ENCODE results near the gene PARM1.
"Not testable (repeated sequence)": the region's sequence is repeated elsewhere in the genome, so short reads cannot be mapped to it uniquely, and the experiment has no call there.

Gene PARM1

GRCh38 chr4:74994436-74994835 lies 61.5 kb downstream of the PARM1 start:
- DNase-seq: not testable (repeated sequence)

GRCh38 chr4:74996996-74997395 lies 64.1 kb downstream of the PARM1 start:
- no peak for DNase-seq

GRCh38 chr4:74997948-74998729 lies 65.2 kb downstream of the PARM1 start:
- DNase-seq: no peak

- no peak for DNase-seq
Measured at GRCh38 chr4:74999714-75000309, 66.9 kb downstream of the PARM1 start.

DNA sequence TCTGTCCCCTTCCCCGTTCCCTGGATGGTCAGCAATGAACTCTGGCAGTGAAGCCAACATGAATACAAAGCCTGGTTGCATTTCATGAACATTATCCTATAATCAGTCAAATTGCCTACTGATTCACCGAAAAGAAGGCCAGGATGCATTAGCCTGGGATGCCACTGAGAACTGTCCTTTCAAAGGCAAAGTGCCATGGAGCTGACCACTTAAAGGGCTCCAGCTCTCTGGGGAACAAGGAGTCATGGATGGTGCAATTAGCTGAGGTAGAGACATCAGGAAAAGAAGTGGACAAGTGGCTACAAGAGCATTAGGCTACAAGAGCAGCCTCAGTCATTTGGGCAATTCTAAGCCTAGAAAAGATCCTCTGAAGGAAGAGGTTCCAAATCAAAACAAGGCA lies 69.0 kb downstream of the PARM1 start:
- no peak for DNase-seq

- no peak for DNase-seq
Measured at GRCh38 chr4:75002381-75002780, 69.5 kb downstream of the PARM1 start.

- DNase-seq: no peak
Measured at GRCh38 chr4:75003979-75004378, 71.1 kb downstream of the PARM1 start.

DNA sequence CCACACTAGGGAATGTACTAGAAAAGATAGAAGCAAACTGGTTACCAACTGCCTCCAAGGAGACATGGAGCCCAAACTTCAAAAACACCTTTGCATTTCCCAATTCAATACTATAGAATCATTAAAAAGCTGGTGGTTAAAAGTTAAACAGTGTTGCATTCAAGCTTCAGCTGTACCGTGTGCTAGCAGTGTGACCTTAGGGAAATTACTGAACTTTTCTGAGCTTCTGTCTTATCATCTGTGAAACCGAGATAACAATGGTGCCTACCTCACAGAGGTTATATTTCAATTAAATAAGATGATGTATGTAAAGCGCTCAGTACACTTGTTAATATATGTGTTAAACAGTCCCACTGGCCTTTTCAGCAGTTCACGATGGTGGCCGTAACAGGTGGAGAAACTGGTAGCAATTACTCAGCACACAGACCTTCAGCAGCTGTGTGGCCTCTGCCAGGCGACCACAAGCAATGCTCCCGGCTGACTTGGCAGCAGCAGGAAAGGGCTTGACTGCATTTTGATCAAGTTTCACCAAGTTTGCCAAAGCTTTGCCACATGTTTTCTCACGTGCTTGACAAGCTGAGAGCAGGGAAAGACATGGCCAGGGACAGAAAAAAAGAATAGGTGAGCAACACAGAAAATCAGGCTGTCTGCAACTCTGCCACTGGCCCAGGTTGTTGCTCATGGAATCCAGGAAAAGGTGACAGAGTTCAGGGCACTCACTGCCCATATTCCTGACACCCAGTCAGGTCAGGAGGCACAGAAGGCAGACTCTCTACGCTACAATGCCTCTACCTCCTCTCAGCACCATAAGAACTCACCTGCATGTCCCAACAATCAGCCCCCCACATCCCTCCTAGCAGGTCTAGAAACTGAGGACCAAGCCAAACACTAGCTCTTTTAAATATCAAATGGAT lies 72.1 kb downstream of the PARM1 start:
- DNase-seq: no peak

- no peak for DNase-seq
Measured at GRCh38 chr4:75005727-75006126, 72.8 kb downstream of the PARM1 start.

GRCh38 chr4:75007891-75008290 lies 75.0 kb downstream of the PARM1 start:
- no peak for DNase-seq

GRCh38 chr4:75009138-75009537 lies 76.2 kb downstream of the PARM1 start:
- no peak for DNase-seq

DNA sequence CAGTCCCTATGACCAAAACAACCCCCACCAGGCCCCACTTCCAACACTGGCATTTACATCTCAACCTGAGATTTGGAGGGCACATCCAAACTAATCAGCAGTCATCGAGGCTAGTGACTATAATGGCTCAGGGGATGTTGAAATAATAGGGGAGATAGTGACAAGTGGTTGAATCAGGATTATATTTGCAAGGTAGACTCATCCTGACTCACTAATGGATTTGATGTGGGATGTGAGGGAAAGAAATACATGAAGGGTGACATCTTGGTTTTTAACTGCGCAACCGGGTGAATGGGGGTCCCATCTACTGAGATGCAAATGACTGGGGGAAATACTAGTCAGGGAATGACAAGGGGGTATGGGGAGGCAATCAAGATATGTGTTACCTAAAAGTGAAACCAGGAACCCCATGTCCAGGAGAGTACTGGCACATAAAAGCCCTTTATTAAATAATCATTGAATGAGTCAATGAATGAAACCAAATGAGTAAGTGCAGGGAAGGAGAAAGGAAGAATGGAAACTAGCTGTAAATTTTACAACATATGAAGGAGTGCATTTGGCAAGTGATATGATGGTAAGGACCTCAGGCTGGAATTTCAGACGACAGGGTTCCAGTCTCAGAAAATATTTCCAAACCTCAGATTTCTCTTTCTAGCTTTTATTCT lies 78.3 kb downstream of the PARM1 start:
- no peak for DNase-seq

DNA sequence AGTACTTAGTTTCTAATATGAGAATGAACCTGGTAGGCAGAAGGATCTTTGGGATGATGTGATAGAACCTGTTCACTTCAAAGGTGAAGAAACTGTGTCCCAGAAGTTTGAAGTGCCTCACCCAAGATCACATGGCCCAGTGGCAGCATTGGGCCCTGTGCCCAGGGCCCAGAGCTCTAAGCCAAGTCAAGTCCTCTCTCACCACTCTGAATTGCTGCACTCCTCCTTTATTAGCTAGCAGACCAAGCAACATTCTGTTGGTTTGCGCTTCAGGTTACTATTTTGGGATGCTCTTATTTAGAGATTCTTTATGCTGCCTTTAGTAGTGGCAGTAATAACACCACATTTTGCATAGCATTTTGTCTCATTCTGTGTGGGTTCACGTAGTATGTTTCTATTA lies 82.7 kb downstream of the PARM1 start:
- DNase-seq: no peak

- no peak for DNase-seq
Measured at GRCh38 chr4:75016472-75016871, 83.6 kb downstream of the PARM1 start.

DNA sequence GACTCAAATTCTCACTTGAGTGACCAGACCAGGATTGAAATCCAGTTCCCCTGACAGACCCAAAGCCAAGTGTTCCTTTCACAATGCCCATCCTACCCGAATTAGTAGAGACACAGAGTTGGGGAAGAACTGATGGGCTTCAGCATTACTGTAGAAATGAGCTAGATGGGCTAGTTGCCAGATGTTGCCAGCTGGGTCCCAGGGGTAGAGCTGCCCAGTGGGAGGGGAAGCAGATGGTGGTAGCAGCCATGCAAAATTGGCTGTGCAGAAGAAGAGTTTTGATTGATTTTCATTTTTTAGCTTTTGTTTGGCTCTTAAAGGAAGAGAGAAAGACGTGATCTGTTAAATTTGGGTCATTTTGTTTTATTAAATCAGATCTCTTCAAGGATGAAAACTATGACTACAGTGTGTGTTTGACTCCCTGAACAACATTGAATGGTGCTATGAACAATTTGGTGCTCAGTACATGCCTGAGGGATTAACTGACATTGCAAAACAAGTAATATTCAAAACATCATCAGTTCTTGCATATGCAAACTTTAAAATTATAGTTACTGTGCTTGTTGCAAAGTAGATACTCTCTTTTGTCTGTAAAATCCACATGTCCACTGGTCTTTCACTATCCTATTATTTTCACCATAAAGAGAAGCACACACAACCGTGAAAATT lies 86.0 kb downstream of the PARM1 start:
- no peak for DNase-seq

DNA sequence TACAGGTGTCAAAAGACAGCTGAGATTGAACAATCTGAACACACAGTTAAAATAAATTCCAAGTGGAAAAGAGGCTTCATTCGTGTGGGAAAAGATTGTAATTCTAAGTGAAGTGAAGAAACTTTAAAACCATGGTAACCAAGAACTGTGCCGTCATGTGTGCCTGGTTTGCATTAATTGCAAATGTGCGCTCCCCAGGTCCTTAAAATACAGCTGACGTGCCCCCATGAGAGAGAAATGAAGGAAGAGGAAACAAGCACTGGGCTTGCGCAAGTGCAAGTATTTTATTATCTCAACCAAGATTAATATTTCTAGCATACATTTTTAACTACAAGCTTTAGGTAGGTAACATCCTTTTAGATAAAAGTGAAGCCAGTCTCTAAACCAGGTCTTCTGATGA lies 92.5 kb downstream of the PARM1 start:
- DNase-seq: peak; percentile 28 to 32

DNA sequence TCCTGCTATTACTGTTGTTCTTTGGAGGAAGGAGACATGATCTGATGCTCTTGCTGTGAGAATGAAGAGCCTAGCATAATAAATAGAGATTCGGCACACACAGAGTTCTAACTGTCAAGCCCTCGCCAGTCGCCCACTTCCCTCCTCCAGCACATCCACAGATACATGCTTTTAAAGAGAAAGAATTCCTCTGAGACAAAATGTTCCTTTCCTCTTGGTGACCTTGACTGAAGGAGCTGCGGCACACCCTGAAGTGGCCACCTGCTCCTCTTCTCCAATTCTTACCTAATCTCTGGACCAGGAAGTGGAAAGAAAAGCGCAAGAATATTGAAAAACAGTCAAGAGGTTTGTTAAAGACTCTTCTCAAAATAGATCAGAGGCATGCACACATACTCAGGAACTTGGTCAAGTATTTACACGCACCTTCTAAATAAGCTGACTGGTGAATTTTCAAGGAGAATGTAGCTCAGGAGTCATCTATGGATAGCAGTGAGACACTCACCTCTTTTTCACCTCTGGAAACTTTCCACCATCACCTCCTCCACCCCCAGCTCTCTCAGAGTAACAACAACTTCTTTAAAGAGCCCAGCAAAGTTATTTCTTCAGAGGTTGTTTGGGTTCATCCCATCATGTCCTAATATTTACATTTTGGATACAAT lies 95.4 kb downstream of the PARM1 start:
- no peak for DNase-seq

DNA sequence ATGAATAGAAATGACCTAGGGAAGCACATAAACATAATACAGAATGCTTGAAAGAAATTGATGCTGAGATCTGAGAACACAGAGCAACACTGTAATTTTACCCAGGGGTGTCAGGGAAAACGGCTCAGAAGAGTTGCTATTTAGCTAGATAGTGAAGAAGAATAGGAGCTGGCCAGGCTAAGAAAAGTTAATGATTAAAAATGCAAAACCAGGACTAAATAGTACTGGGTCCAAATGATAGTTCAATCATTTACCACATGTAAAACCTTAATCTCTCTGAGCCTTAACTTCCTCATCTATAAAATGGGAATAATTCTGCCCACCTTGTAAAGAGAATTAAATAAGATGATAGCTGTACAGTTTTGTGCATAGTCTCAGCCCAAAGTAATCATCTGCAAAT lies 97.1 kb downstream of the PARM1 start:
- no peak for DNase-seq

GRCh38 chr4:75030649-75031235 lies 97.8 kb downstream of the PARM1 start:
- peak; percentile 87 to 88 for DNase-seq

DNA sequence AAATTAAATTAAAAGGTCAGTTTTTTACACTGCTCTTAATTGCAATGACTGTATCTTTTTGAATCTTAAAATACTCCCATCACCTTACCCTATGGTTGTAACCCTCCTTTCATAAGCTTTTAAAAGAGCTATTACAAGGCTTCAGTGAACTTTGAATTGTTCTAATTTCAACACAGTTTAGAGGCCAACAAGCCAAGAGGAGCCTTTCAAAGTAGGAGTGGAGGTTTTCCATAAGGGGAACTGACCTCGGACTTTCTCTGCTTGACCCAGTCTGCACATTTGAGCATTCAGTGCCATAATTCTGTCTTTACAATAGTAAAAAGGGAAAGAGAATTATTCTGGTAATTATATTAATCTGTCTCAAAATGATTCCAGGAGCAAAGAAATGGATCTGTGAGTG lies 98.9 kb downstream of the PARM1 start:
- peak; percentile 39 to 42 for DNase-seq

GRCh38 chr4:75034523-75034922 lies 101.6 kb downstream of the PARM1 start:
- no peak for DNase-seq
